Type B pancreatic cell (in vitro differentiated cells): Measurements from ENCODE around the gene GIGYF1. TPM values are rescaled to one million over a fixed set of nuclear protein-coding genes. Genes with fewer than 3 reads are reported as not detected.

Experiments used
- DNase-seq: peaks from one replicate; pipeline ENCODE4 v3.0.0; 2021; ENCODE audit warnings: mixed read lengths; ENCODE audit not compliant: unreplicated experiment; ENCODE audit errors: extremely low spot score
- H3K27ac Mint-ChIP-seq: 2 replicates; pipeline ENCODE4 v1.8.0; 2021; ENCODE audit warnings: mild to moderate bottlenecking, mixed read lengths
- H3K27me3 Mint-ChIP-seq: 2 replicates; pipeline ENCODE4 v1.8.0; 2021; ENCODE audit warnings: mixed read lengths
- H3K36me3 Mint-ChIP-seq: 2 replicates; pipeline ENCODE4 v1.8.0; 2021; ENCODE audit warnings: mixed read lengths
- H3K4me1 Mint-ChIP-seq: one replicate; pipeline ENCODE4 v1.8.0; 2021; ENCODE audit warnings: mixed read lengths; ENCODE audit not compliant: unreplicated experiment
- H3K4me3 Mint-ChIP-seq: 2 replicates; pipeline ENCODE4 v1.8.0; 2021; ENCODE audit warnings: mild to moderate bottlenecking, mixed read lengths
- H3K9me3 Mint-ChIP-seq: 2 replicates; pipeline ENCODE4 v1.8.0; 2021; ENCODE audit warnings: mixed read lengths
- long read RNA-seq: library from polyadenylated mRNA; unstranded; transcript quantifications from one replicate; pipeline ENCODE4 v2.0.0, GENCODE V29; 2020
- total RNA-seq: library from RNA; stranded (reverse); gene quantifications from 2 replicates; pipeline ENCODE4 v1.2.1, GENCODE V29; 2021; ENCODE audit warnings: low replicate concordance
- TF ChIP-seq, protein P1 (sequence below): fragments of 200-600 bp; sonication (generic); conservative IDR thresholded peaks from 2 replicates; pipeline ENCODE4 v1.5.0; 2021; ENCODE audit warnings: antibody characterized with exemption, mild to moderate bottlenecking

The GIGYF1 gene, protein sequence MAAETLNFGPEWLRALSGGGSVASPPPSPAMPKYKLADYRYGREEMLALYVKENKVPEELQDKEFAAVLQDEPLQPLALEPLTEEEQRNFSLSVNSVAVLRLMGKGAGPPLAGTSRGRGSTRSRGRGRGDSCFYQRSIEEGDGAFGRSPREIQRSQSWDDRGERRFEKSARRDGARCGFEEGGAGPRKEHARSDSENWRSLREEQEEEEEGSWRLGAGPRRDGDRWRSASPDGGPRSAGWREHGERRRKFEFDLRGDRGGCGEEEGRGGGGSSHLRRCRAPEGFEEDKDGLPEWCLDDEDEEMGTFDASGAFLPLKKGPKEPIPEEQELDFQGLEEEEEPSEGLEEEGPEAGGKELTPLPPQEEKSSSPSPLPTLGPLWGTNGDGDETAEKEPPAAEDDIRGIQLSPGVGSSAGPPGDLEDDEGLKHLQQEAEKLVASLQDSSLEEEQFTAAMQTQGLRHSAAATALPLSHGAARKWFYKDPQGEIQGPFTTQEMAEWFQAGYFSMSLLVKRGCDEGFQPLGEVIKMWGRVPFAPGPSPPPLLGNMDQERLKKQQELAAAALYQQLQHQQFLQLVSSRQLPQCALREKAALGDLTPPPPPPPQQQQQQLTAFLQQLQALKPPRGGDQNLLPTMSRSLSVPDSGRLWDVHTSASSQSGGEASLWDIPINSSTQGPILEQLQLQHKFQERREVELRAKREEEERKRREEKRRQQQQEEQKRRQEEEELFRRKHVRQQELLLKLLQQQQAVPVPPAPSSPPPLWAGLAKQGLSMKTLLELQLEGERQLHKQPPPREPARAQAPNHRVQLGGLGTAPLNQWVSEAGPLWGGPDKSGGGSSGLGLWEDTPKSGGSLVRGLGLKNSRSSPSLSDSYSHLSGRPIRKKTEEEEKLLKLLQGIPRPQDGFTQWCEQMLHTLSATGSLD (N-terminal part only)
- 49.5 and 79.4 TPM in 2 replicates for total RNA-seq
- long read RNA-seq, result 0 reads

DNA sequence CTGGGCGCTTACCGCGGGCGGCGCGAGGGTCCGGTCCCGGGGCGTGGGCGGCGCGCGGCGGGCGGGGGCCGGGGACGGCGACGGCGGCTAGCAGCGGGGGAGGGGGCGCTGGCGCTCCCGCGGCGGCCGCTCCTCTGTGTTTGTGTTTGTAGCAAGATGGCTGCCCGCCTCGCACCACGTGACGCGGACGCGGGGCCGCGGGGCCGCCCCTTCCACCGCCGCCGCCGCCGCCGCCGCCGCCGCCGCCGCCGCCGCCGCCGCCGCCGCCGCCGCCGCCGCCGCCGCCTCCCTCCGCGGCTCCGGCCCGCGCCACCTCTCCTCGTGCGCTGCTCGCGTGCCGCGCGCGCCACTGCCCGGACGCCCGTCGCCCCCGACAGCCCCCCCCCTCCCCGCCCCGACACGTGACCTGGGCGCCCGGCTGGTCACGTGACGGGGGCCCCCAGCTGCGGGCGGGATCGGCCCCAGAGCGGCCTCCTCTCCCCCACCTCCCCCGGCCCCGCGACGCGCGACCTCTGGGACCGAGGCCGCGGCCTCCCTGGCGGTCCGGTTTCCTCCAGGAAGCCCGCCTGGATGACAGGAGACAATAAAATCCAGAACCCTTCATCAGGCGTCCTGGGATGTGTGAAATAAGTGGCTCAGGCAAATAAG lies at the start of gene GIGYF1:
Gene GIGYF1, minus strand, starts transcription at position 153 of the 648 bp plus-strand sequence. CDS start 6,012 bp downstream, outside the sequence.
- Mint-ChIP-seq H3K4me1 (peaks cover 17% of the 10 kb centered on the region), H3K9me3 (no peaks in the 10 kb centered on the region), H3K27ac (peak within 1 kb of the TSS; percentile 93), H3K4me3 (peak within 1 kb of the TSS; percentile 94), H3K36me3 (no peaks in the 10 kb centered on the region), H3K27me3 (peaks cover 7% of the 10 kb centered on the region)
- DNase-seq, result no peak
- TF ChIP-seq, protein P1, sequence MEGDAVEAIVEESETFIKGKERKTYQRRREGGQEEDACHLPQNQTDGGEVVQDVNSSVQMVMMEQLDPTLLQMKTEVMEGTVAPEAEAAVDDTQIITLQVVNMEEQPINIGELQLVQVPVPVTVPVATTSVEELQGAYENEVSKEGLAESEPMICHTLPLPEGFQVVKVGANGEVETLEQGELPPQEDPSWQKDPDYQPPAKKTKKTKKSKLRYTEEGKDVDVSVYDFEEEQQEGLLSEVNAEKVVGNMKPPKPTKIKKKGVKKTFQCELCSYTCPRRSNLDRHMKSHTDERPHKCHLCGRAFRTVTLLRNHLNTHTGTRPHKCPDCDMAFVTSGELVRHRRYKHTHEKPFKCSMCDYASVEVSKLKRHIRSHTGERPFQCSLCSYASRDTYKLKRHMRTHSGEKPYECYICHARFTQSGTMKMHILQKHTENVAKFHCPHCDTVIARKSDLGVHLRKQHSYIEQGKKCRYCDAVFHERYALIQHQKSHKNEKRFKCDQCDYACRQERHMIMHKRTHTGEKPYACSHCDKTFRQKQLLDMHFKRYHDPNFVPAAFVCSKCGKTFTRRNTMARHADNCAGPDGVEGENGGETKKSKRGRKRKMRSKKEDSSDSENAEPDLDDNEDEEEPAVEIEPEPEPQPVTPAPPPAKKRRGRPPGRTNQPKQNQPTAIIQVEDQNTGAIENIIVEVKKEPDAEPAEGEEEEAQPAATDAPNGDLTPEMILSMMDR, result no peak

DNA sequence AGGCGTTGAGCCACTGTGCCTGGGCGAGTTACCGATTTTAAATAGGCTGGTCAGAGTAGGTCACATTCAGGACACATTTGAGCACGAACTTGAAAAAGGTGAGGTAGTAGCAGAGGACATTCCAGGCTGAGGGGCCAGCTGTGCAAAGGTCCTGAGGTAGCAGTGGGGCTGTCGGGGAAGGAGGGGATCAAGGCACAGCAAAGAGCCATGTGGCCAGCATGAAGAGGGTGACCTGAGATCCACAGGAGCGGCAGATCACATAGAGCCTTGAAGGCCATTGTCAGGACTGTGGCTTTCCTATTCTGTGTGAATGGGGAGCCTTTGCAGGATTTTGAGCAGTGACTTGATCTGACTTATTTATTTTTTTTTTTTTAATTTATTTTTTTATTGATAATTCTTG lies 45.9 kb upstream of the GIGYF1 start:
- no peak overlapping the region for H3K4me3 Mint-ChIP-seq
- no peaks in the 10 kb centered on the region for H3K27me3 Mint-ChIP-seq
- H3K4me1 Mint-ChIP-seq, result no peaks in the 10 kb centered on the region
- no peaks in the 10 kb centered on the region for H3K9me3 Mint-ChIP-seq
- DNase-seq, result no peak
- H3K27ac Mint-ChIP-seq, result no peak overlapping the region
- TF ChIP-seq, protein P1, result no peak
- no peaks in the 10 kb centered on the region for H3K36me3 Mint-ChIP-seq

DNA sequence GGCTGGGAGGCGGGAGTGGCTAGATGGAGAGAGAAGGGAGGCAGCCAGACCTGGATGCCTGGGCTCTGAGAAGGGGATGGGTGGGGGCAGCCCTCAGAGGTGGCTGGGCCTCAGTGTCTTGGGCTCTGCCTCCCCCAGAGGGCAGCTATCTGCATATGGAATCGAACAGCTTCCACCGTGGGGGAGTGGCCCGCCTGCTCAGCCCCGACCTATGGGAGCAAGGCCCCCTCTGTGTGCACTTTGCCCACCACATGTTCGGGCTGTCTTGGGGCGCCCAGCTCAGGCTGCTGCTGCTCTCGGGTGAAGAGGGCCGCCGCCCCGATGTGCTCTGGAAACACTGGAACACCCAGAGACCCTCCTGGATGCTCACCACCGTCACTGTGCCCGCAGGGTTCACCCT lies 42.6 kb upstream of the GIGYF1 start:
- Mint-ChIP-seq H3K9me3 (no peaks in the 10 kb centered on the region), H3K4me1 (no peaks in the 10 kb centered on the region), H3K4me3 (no peak overlapping the region), H3K27ac (no peak overlapping the region), H3K36me3 (no peaks in the 10 kb centered on the region), H3K27me3 (peaks cover 12% of the 10 kb centered on the region)
- TF ChIP-seq, protein P1, result no peak
- no peak for DNase-seq

DNA sequence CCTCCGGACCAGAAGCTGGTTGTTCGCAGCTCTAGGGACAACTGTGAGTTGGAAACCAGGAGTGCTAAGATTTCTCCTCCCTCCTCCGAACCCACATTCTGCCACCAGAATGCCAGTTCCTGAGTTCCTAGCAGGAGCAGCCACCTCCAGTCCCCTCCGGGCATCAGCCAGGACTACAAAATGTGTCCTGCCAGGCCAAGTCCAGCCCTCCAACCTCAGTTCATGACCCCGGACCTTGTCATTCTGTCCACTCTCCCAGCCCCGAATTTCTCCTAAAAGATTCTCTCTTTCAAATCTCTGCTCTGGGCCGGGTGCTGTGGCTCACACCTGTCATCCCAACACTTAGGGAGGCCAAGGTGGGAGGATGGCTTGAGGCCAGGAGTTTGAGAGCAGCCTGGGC lies 41.7 kb upstream of the GIGYF1 start:
- Mint-ChIP-seq H3K27ac (no peak overlapping the region), H3K36me3 (no peaks in the 10 kb centered on the region), H3K4me3 (no peak overlapping the region), H3K27me3 (peaks cover 12% of the 10 kb centered on the region), H3K4me1 (no peaks in the 10 kb centered on the region), H3K9me3 (no peaks in the 10 kb centered on the region)
- no peak for DNase-seq
- TF ChIP-seq, protein P1, result no peak

DNA sequence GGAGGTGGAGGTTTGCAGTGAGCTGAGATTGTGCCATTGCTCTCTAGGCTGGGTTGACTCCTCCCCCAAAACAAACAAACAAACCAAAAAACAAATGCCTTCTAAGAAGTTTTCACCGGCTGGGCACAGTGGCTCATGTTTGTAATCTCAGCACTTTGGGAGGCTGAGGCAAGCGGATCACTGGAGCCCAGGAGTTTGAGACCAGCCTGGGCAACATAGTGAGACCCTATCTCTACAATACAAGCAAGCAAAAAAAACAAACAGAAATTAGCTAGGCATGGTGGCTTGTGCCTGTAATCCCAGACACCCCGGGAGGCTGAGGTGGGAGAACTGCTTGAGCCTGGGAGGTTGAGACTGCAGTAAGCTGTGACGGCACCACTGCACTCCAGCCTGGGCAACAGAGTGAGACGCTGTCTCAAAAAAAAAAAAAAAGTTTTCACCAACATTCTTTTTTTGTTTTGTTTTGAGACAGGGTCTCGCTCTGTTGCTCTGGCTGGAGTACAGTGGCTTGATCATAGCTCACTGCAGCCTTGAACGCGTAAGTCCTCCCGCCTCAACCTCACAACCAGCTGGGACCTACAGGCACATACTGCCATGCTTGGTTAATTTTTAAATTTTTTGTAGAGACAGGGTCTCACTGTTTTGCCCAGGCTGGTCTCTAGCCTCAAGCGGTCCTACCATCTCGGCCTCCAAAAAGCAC lies 38.0 kb upstream of the GIGYF1 start:
- H3K36me3 Mint-ChIP-seq, result no peaks in the 10 kb centered on the region
- no peak overlapping the region for H3K4me3 Mint-ChIP-seq
- H3K27me3 Mint-ChIP-seq, result peaks cover 18% of the 10 kb centered on the region
- no peak overlapping the region for H3K27ac Mint-ChIP-seq
- H3K4me1 Mint-ChIP-seq, result no peaks in the 10 kb centered on the region
- DNase-seq, result no peak
- TF ChIP-seq, protein P1, result no peak
- no peaks in the 10 kb centered on the region for H3K9me3 Mint-ChIP-seq
